ENCODE measurements around the gene ACOT6. TPM values are rescaled to one million over a fixed set of nuclear protein-coding genes. Genes with fewer than 3 reads are reported as not detected.
A peak's percentile ranks its signal among the peaks of the same experiment; 100 is the strongest.
"Not testable (repeated sequence)": the region's sequence is repeated elsewhere in the genome, so short reads cannot be mapped to it uniquely, and the experiment has no call there.

The ACOT6 gene
- total RNA-seq, 1 donor, result not detected

DNA sequence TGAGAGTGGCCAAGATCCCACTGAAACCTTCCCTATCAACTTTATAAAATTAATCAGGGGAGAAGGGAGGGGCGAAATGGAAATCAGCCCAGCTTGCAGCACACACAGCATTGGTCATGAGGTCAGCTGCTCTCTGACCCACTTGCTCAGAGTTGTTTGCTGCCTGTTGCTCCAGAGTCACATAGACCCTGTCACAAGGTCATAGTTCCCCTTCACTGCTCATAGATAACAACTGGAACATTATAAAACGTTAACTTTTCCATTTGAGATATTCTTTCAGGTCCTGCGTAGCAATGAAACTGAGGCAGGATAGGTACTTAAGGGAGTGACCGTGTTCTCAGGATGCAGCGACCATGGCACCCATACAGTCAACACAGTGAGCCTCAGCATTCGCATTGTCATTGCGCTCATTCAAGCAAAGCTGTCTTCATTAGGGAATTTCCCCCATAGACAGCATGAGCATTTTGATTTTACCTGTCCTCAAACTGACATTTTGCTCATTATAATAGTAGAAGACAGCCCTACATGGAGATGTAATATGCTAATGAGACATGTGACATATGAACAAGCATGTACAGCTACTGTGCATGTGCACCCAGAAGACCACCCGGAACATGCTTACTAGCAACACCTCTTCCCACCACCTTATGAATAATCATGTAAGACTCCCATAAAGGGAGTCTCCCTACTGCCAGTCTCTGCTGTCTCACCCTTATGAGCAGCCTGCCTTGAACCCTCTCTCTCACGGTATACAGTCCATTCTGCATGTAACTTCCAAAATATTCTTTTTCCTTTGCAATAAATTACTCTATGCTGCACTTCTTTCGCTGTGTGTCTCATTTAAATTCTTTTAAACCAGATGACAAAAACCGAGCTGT, 30.0 kb upstream of the ACOT6 start:
- not testable (repeated sequence) for H3K9me3 ChIP-seq (ENCODE audit: low read depth, low read length); H3K4me1 ChIP-seq (ENCODE audit: insufficient read depth, low read length); H3K27me3 ChIP-seq (ENCODE audit: insufficient read depth, low read length)

GRCh38 chr14:73588695-73589094, 23.6 kb upstream of the ACOT6 start:
- Histone ChIP-seq H3K27me3 (ENCODE audit: insufficient read depth, low read length) (no peaks in the 10 kb centered on the region), H3K4me1 (ENCODE audit: insufficient read depth, low read length) (peaks cover 12% of the 10 kb centered on the region), H3K4me3 (ENCODE audit: low read length) (no peak overlapping the region)

More for the DNA sequence above, 30.0 kb upstream of the ACOT6 start:
- H3K4me3 ChIP-seq (ENCODE audit: low read length), result not testable (repeated sequence)

DNA sequence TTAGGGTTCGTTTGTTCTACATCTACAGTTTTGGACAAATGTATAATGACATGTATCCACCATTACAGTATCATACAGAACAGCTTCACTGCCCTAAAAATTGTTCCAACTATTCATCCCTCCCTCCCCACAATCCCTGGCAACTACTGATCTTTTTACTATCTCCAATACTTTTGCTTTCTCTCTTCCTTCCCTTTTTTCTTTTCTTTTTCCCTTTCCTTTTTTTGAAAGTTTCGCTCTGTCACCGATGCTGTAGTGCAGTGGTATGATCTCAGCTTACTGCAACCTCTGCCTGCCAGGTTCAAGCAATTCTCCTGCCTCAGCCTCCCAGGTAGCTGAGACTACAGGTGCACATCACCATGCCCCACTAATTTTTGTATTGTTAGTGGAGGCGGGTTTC, 23.2 kb upstream of the ACOT6 start:
- Histone ChIP-seq H3K9me3 (ENCODE audit: low read depth, low read length) (no peaks in the 10 kb centered on the region), H3K4me1 (ENCODE audit: insufficient read depth, low read length) (peaks cover 12% of the 10 kb centered on the region), H3K4me3 (ENCODE audit: low read length) (no peak overlapping the region), H3K27me3 (ENCODE audit: insufficient read depth, low read length) (no peaks in the 10 kb centered on the region)

More at GRCh38 chr14:73588695-73589094, 23.6 kb upstream of the ACOT6 start:
- H3K9me3 ChIP-seq (ENCODE audit: low read depth, low read length), result no peaks in the 10 kb centered on the region

GRCh38 chr14:73590673-73591004, 21.7 kb upstream of the ACOT6 start:
- not testable (repeated sequence) for H3K27me3 ChIP-seq (ENCODE audit: insufficient read depth, low read length); H3K9me3 ChIP-seq (ENCODE audit: low read depth, low read length); H3K4me3 ChIP-seq (ENCODE audit: low read length)
- H3K4me1 ChIP-seq (ENCODE audit: insufficient read depth, low read length), result peaks cover 12% of the 10 kb centered on the region

DNA sequence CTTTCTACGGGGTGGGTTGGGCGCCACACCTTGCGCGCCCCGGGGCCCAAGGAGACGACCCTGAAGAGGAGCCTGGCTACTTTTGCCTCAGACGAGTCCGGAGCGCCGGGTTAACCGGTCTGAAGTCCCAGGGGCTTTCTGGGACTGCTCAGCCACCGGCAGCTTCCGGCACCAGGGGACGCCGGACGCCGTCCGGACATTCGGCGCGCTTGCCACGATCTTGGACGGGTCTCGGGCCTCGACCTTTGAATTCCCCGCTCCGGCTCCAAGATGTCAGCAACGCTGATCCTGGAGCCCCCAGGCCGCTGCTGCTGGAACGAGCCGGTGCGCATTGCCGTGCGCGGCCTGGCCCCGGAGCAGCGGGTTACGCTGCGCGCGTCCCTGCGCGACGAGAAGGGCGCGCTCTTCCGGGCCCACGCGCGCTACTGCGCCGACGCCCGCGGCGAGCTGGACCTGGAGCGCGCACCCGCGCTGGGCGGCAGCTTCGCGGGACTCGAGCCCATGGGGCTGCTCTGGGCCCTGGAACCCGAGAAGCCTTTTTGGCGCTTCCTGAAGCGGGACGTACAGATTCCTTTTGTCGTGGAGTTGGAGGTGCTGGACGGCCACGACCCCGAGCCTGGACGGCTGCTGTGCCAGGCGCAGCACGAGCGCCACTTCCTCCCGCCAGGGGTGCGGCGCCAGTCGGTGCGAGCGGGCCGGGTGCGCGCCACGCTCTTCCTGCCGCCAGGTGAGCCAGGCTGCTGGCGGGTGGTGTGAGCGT, 20.4 kb upstream of the ACOT6 start, which contains the start of gene ACOT4:
Gene ACOT4 (plus strand): TSS at position 184 of the 760 bp plus-strand sequence. CDS start 87 bp downstream, at position 271.
- H3K4me1 ChIP-seq (ENCODE audit: insufficient read depth, low read length), result peaks cover 12% of the 10 kb centered on the region
- H3K9me3 ChIP-seq (ENCODE audit: low read depth, low read length), result no peaks in the 10 kb centered on the region
- H3K4me3 ChIP-seq (ENCODE audit: low read length), result peak within 1 kb of the TSS; percentile 49
- no peaks in the 10 kb centered on the region for H3K27me3 ChIP-seq (ENCODE audit: insufficient read depth, low read length)

GRCh38 chr14:73594491-73594890, 17.8 kb upstream of the ACOT6 start:
- no peak overlapping the region for H3K4me3 ChIP-seq (ENCODE audit: low read length)
- peaks cover 12% of the 10 kb centered on the region for H3K4me1 ChIP-seq (ENCODE audit: insufficient read depth, low read length)
- no peaks in the 10 kb centered on the region for H3K27me3 ChIP-seq (ENCODE audit: insufficient read depth, low read length)

DNA sequence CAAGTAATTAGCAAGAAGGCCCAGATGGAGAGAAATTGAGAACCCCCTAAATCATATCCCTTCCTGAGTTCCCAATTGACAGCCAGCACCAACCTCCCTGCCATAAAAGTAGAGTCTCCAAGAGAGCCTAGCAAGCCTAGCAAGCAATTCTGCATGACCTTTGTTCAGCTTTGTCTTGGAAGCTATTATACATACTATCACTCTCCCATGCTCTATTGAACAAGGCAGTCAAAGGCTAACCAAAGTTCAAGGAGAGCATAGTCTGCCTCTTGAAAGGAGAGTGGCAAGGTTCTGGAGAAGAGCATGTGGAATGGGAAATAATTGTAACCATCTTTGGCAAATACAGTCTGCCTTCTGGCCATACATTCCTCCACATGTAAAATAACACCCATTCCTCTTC, 12.8 kb upstream of the ACOT6 start:
- no peak overlapping the region for H3K4me3 ChIP-seq (ENCODE audit: low read length)
- H3K4me1 ChIP-seq (ENCODE audit: insufficient read depth, low read length), result no peaks in the 10 kb centered on the region
- no peaks in the 10 kb centered on the region for H3K27me3 ChIP-seq (ENCODE audit: insufficient read depth, low read length)
- H3K9me3 ChIP-seq (ENCODE audit: low read depth, low read length), result no peaks in the 10 kb centered on the region

More at GRCh38 chr14:73594491-73594890, 17.8 kb upstream of the ACOT6 start:
- no peaks in the 10 kb centered on the region for H3K9me3 ChIP-seq (ENCODE audit: low read depth, low read length)

- H3K9me3 ChIP-seq (ENCODE audit: low read depth, low read length), result no peaks in the 10 kb centered on the region
Measured at GRCh38 chr14:73602994-73603393, 9.3 kb upstream of the ACOT6 start.

DNA sequence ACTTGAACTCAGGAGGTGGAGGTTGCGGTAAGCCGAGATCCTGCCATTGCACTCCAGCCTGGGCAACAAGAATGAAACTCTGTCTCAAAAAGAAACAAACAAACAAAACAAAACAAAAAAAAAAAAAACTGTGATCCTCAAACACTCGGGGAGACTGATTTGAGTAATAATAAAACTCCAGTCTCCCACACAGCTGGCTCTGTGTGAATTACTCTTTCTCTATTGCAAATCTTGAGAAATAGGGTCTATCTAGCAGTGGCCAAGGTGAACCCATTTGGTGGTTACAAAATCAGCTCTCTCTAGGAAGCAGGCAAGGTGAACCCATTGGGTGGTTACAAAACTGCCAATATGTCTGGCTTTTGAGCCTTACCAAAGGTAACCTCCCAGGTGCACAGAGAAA, 6.0 kb upstream of the ACOT6 start:
- Histone ChIP-seq H3K4me3 (ENCODE audit: low read length) (no peak overlapping the region), H3K27me3 (ENCODE audit: insufficient read depth, low read length) (no peaks in the 10 kb centered on the region), H3K9me3 (ENCODE audit: low read depth, low read length) (no peaks in the 10 kb centered on the region), H3K4me1 (ENCODE audit: insufficient read depth, low read length) (no peaks in the 10 kb centered on the region)

More at GRCh38 chr14:73602994-73603393, 9.3 kb upstream of the ACOT6 start:
- Histone ChIP-seq H3K27me3 (ENCODE audit: insufficient read depth, low read length) (no peaks in the 10 kb centered on the region), H3K4me1 (ENCODE audit: insufficient read depth, low read length) (no peaks in the 10 kb centered on the region), H3K4me3 (ENCODE audit: low read length) (no peak overlapping the region)

- no peaks in the 10 kb centered on the region for H3K4me1 ChIP-seq (ENCODE audit: insufficient read depth, low read length)
- no peak overlapping the region for H3K4me3 ChIP-seq (ENCODE audit: low read length)
- H3K9me3 ChIP-seq (ENCODE audit: low read depth, low read length), result no peaks in the 10 kb centered on the region
- H3K27me3 ChIP-seq (ENCODE audit: insufficient read depth, low read length), result no peaks in the 10 kb centered on the region
Measured at GRCh38 chr14:73607241-73607640, 5.1 kb upstream of the ACOT6 start.

DNA sequence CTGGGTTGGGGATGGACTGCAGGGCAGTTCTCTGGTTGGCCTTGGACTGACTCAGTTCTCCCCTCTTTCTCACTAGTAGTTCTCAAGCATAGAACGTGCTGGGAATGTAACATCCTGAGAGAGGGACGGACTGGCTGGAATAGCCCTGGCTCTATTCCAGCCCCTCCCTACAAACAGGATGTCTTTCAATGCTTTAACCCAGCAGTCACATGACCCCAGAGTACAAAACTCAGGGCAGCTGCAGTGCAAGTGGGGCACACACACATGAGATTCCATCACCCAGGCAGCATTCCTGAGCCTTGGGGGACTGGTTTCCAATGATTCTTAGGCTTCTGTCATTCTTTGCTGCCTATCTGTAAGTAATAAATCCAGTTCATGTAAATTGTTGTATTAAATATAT, 1.6 kb upstream of the ACOT6 start:
- Histone ChIP-seq H3K4me1 (ENCODE audit: insufficient read depth, low read length) (peaks cover 8% of the 10 kb centered on the region), H3K4me3 (ENCODE audit: low read length) (no peak overlapping the region), H3K9me3 (ENCODE audit: low read depth, low read length) (no peaks in the 10 kb centered on the region), H3K27me3 (ENCODE audit: insufficient read depth, low read length) (peaks cover 5% of the 10 kb centered on the region)

DNA sequence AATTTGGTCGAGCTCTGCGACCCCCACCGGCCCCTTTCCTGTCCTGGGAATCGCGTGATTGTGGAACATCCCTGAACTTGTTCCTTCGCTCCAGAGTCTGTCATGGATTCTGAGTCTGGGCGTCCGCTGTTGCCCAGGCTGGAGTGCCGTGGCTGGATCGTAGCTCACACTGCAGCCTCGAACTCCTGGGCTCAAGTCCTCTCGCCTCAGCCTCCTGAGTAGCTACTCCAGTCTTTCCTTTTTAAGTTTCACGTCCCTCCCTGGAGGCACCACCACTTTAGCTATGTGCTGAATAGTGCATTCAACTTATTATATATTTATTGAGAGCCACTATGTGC, 698 bp downstream of the ACOT6 start:
- Histone ChIP-seq H3K4me3 (ENCODE audit: low read length) (peak overlapping the region; percentile 51), H3K4me1 (ENCODE audit: insufficient read depth, low read length) (peaks cover 8% of the 10 kb centered on the region), H3K27me3 (ENCODE audit: insufficient read depth, low read length) (peaks cover 5% of the 10 kb centered on the region), H3K9me3 (ENCODE audit: low read depth, low read length) (no peaks in the 10 kb centered on the region)

DNA sequence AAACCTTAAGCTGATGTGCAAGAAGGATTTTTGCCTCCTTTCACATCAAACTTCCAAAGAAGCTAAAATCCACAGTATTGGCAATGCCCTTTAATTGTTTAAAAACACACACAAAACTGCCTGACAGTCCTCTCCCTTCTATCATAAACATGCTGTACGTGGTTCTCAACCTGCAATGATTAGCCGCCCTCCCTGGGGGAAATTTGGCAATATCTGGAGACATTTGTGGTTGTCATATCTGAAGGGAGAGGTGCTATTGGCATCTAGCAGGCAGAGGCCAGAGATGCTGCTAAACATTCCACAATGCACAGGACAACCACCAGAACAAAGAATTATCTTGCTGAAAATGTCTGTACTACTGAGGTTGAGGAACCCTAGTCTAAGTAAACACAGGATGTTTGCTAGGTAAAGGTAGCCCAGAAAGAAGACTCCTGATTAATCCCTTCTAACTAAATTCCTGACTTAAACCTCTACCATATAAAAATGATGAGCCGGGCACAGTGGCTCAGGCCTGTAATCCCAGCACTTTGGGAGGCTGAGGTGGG, 1.2 kb downstream of the ACOT6 start:
- peaks cover 5% of the 10 kb centered on the region for H3K27me3 ChIP-seq (ENCODE audit: insufficient read depth, low read length)
- no peaks in the 10 kb centered on the region for H3K9me3 ChIP-seq (ENCODE audit: low read depth, low read length)
- H3K4me1 ChIP-seq (ENCODE audit: insufficient read depth, low read length), result peaks cover 8% of the 10 kb centered on the region
- no peak overlapping the region for H3K4me3 ChIP-seq (ENCODE audit: low read length)

- Histone ChIP-seq H3K27me3 (ENCODE audit: insufficient read depth, low read length) (peaks cover 5% of the 10 kb centered on the region), H3K4me1 (ENCODE audit: insufficient read depth, low read length) (peaks cover 8% of the 10 kb centered on the region), H3K9me3 (ENCODE audit: low read depth, low read length) (no peaks in the 10 kb centered on the region), H3K4me3 (ENCODE audit: low read length) (no peak overlapping the region)
Measured at GRCh38 chr14:73616831-73617230, 4.5 kb downstream of the ACOT6 start.

DNA sequence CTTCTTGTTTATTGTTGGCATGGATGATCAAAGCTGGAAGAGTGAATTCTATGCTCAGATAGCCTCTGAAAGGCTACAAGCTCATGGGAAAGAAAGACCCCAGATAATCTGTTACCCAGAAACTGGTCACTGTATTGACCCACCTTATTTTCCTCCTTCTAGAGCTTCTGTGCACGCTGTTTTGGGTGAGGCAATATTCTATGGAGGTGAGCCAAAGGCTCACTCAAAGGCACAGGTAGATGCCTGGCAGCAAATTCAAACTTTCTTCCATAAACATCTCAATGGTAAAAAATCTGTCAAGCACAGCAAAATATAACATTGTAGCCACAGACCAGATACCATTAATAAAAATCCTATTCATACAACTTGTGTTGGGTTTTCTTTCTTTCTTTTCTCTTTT, 7.2 kb downstream of the ACOT6 start:
- Histone ChIP-seq H3K4me1 (ENCODE audit: insufficient read depth, low read length) (no peaks in the 10 kb centered on the region), H3K27me3 (ENCODE audit: insufficient read depth, low read length) (no peaks in the 10 kb centered on the region), H3K9me3 (ENCODE audit: low read depth, low read length) (no peaks in the 10 kb centered on the region), H3K4me3 (ENCODE audit: low read length) (no peak overlapping the region)
